Ovary (tissue), 3 donors: ENCODE results near the gene XXYLT1.

Experiments used
- CTCF ChIP-seq, 3 donors: fragments of 450-650 bp in 2 of 3; fragments of 200-600 bp in 1 of 3; IDR thresholded peaks; one replicate each; pipeline versions ENCODE4 v1.5.1 to v1.8.0; 2016 to 2022; ENCODE audit warnings: antibody characterized with exemption in 3 of 3, mild to moderate bottlenecking in 1 of 3
- EP300 ChIP-seq: sonication (generic); formaldehyde crosslinking; IDR thresholded peaks from one replicate; pipeline ENCODE4 v1.6.1; 2017; ENCODE audit warnings: antibody characterized with exemption
- POLR2A ChIP-seq: fragments of 450-650 bp; IDR thresholded peaks from one replicate; pipeline ENCODE4 v1.6.1; 2017; ENCODE audit warnings: antibody characterized with exemption, mild to moderate bottlenecking, moderate library complexity
- donor health status: DM: no; HTN: no; CAD: no.

GRCh38 chr3:195040094-195040493, 230.9 kb downstream of the XXYLT1 start:
- TF ChIP-seq POLR2A (no peak), CTCF (IDR thresholded peaks at IDR 0.05) (no peak), EP300 (no peak)
